GM23338 (cell line): ENCODE measurements around the gene FGFR2. TPM values are rescaled to one million over a fixed set of nuclear protein-coding genes. Genes with fewer than 3 reads are reported as not detected.

Experiments used
- ATAC-seq: fragments of 200-7000 bp; cut with Tn5 transposase; 3 replicates; pipeline ENCODE4 v1.9.1; 2020
- DNase-seq: peaks from one replicate; pipeline ENCODE4 v3.0.0-alpha.2; 2015; ENCODE audit warnings: low spot score
- H2AFZ ChIP-seq: fragments of 200-600 bp; sonication (generic); 2 replicates; pipeline ENCODE4 v1.8.0; 2016; ENCODE audit warnings: antibody characterized with exemption, mild to moderate bottlenecking, moderate library complexity
- H3F3A ChIP-seq: fragments of 200-600 bp; sonication (generic); replicated peaks from 2 replicates; pipeline ENCODE4 v1.8.0; 2017; ENCODE audit warnings: antibody characterized with exemption, mixed run types, low read depth
- H3K27ac ChIP-seq: fragments of 200-600 bp; sonication (generic); 2 replicates; pipeline ENCODE4 v1.6.1; 2016; ENCODE audit warnings: low read depth
- H3K27me3 ChIP-seq: fragments of 200-600 bp; sonication (generic); 2 replicates; pipeline ENCODE4 v1.8.0; 2016; ENCODE audit warnings: mild to moderate bottlenecking, mixed run types, moderate library complexity; ENCODE audit not compliant: insufficient read depth
- H3K36me3 ChIP-seq: fragments of 200-600 bp; sonication (generic); 2 replicates; pipeline ENCODE4 v1.8.0; 2016; ENCODE audit warnings: mild to moderate bottlenecking; ENCODE audit not compliant: insufficient read depth
- H3K4me1 ChIP-seq: fragments of 200-600 bp; sonication (generic); 2 replicates; pipeline ENCODE4 v1.8.0; 2016; ENCODE audit warnings: mild to moderate bottlenecking, moderate library complexity; ENCODE audit not compliant: insufficient read depth
- H3K4me2 ChIP-seq: fragments of 200-600 bp; sonication (generic); 2 replicates; pipeline ENCODE4 v1.7.1; 2017; ENCODE audit warnings: mixed run types
- H3K4me3 ChIP-seq: fragments of 200-600 bp; sonication (generic); 2 replicates; pipeline ENCODE4 v1.6.1; 2016; ENCODE audit warnings: mixed run types
- H3K79me2 ChIP-seq: fragments of 200-600 bp; sonication (generic); replicated peaks from 2 replicates; pipeline ENCODE4 v1.8.0; 2017; ENCODE audit warnings: mild to moderate bottlenecking; ENCODE audit not compliant: insufficient read depth
- H3K9me2 ChIP-seq: fragments of 200-600 bp; sonication (generic); 2 replicates; pipeline ENCODE4 v1.8.0; 2017; ENCODE audit not compliant: insufficient read depth
- H4K20me1 ChIP-seq: fragments of 200-600 bp; sonication (generic); replicated peaks from 2 replicates; pipeline ENCODE4 v1.8.0; 2017; ENCODE audit warnings: mild to moderate bottlenecking; ENCODE audit not compliant: insufficient read depth
- H3K27ac Mint-ChIP-seq: 2 replicates; pipeline ENCODE4 v1.8.0; 2020; ENCODE audit warnings: inconsistent platforms, mild to moderate bottlenecking, moderate library complexity, mixed read lengths
- H3K27me3 Mint-ChIP-seq: 3 replicates; pipeline ENCODE4 v1.8.0; 2022; ENCODE audit warnings: low read depth, mild to moderate bottlenecking, moderate library complexity, mixed read lengths, inconsistent platforms; ENCODE audit not compliant: insufficient read depth, poor library complexity
- H3K36me3 Mint-ChIP-seq: 3 replicates; pipeline ENCODE4 v1.8.0; 2021; ENCODE audit warnings: low read depth, mild to moderate bottlenecking, inconsistent platforms, moderate library complexity, mixed read lengths
- H3K4me1 Mint-ChIP-seq: 3 replicates; pipeline ENCODE4 v1.8.0; 2020; ENCODE audit warnings: mild to moderate bottlenecking, inconsistent platforms, mixed read lengths
- H3K4me3 Mint-ChIP-seq: 3 replicates; pipeline ENCODE4 v1.8.0; 2021; ENCODE audit warnings: moderate library complexity, mild to moderate bottlenecking, inconsistent platforms, mixed read lengths
- H3K9me3 Mint-ChIP-seq: 3 replicates; pipeline ENCODE4 v1.8.0; 2020; ENCODE audit warnings: moderate library complexity, mild to moderate bottlenecking, inconsistent platforms, mixed read lengths
- CREB1 ChIP-seq: fragments of 250-450 bp; sonication (Bioruptor Pico); IDR thresholded peaks from 2 replicates; pipeline ENCODE4 v1.5.0; 2020; ENCODE audit warnings: low read depth, mild to moderate bottlenecking, moderate library complexity
- CTCF ChIP-seq, 2 experiments: fragments of 200-600 bp in 1 of 2; sonication (generic) in 1 of 2; conservative IDR thresholded peaks; 2 replicates each; pipeline versions ENCODE4 v1.5.1 to v1.6.1; 2016 to 2017; ENCODE audit warnings: antibody characterized with exemption in 2 of 2, low read depth in 2 of 2, mild to moderate bottlenecking in 2 of 2, moderate library complexity in 1 of 2
- EZH2 ChIP-seq: fragments of 200-600 bp; sonication (generic); IDR thresholded peaks from one replicate; pipeline ENCODE4 v1.8.0; 2017; ENCODE audit warnings: antibody characterized with exemption, mild to moderate bottlenecking, low read depth; ENCODE audit not compliant: unreplicated experiment
- EZH2phosphoT487 ChIP-seq: fragments of 200-600 bp; sonication (generic); IDR thresholded peaks from one replicate; pipeline ENCODE4 v1.8.1; 2018; ENCODE audit warnings: antibody characterized with exemption; ENCODE audit not compliant: unreplicated experiment
- JUNB ChIP-seq: IDR thresholded peaks from one replicate; pipeline ENCODE4 v1.6.1; 2016; ENCODE audit warnings: antibody characterized with exemption; ENCODE audit not compliant: unreplicated experiment
- NANOG ChIP-seq: IDR thresholded peaks from 2 replicates; pipeline ENCODE4 v1.6.1; 2016; ENCODE audit warnings: antibody characterized with exemption, borderline replicate concordance
- POLR2AphosphoS5 ChIP-seq: IDR thresholded peaks from 2 replicates; pipeline ENCODE4 v1.6.1; 2016; ENCODE audit warnings: antibody characterized with exemption, low read depth
- STAT1 ChIP-seq: IDR thresholded peaks from one replicate; pipeline ENCODE4 v1.6.1; 2016; ENCODE audit warnings: antibody characterized with exemption; ENCODE audit not compliant: unreplicated experiment
- ZNF114 ChIP-seq: fragments of 250-450 bp; sonication (Bioruptor Pico); IDR thresholded peaks from 2 replicates; pipeline ENCODE4 v1.5.0; 2020; ENCODE audit warnings: mild to moderate bottlenecking, moderate library complexity
- ZNF331 ChIP-seq: fragments of 250-450 bp; sonication (Bioruptor Pico); IDR thresholded peaks from 2 replicates; pipeline ENCODE4 v1.5.0; 2020; ENCODE audit warnings: low read depth, mild to moderate bottlenecking, moderate library complexity
- ZNF462 ChIP-seq: fragments of 250-450 bp; sonication (Bioruptor Pico); IDR thresholded peaks from 2 replicates; pipeline ENCODE4 v1.5.0; 2020; ENCODE audit warnings: mild to moderate bottlenecking, moderate library complexity
- polyA plus RNA-seq: library from polyadenylated mRNA; unstranded; fragments of >200 nt; fragmentation: Nextera tagmentation; extraction: Ambion mirVana; gene quantifications from 2 replicates; pipeline ENCODE4 v1.2.1, GENCODE V29; 2016
- total RNA-seq: library from RNA; depleted of rRNA; stranded (reverse); fragments of >200 nt; shearing (Covaris generic); gene quantifications from 2 replicates; pipeline ENCODE4 v1.2.3, GENCODE V29; 2014

The FGFR2 gene
- total and polyA plus RNA-seq, 2 experiments from 2014 or later = 31.1 to 106 TPM

GRCh38 chr10:121631365-121632029, 33.3 kb upstream of the FGFR2 start:
- H3K9me3 Mint-ChIP-seq = peaks cover 2% of the 10 kb centered on the region; the same call in 2 of the 3 replicates
- Histone ChIP-seq H3K27me3 (no peaks in the 10 kb centered on the region), H2AFZ (peak overlapping the region; percentile 72; the same call in 1 of the 2 replicates), H3K4me2 (no peak overlapping the region), H3F3A (no peaks in the 10 kb centered on the region), H3K9me2 (no peaks in the 10 kb centered on the region), H3K4me1 (peaks cover 10% of the 10 kb centered on the region; the same call in 1 of the 2 replicates), H3K4me3 (no peak overlapping the region), H3K36me3 (no peaks in the 10 kb centered on the region), H3K27ac (no peak overlapping the region), H4K20me1 (no peaks in the 10 kb centered on the region), H3K79me2 (no peaks in the 10 kb centered on the region)
- peaks cover 9% of the 10 kb centered on the region; the same call in 2 of the 3 replicates for H3K4me1 Mint-ChIP-seq
- H3K36me3 Mint-ChIP-seq = no peaks in the 10 kb centered on the region; the same call in 2 of the 3 replicates
- no peak overlapping the region; the same call in 1 of the 2 replicates for H3K27ac Mint-ChIP-seq
- ATAC-seq = no peak
- no peak overlapping the region for H3K4me3 Mint-ChIP-seq
- TF ChIP-seq ZNF114 (CRISPR knock-in tag) (no peak), STAT1 (no peak), JUNB (no peak), CTCF (conservative IDR thresholded peaks at IDR 0.05; ENCODE audit: low read depth in 2 of 2) (no peak)
- H3K27me3 Mint-ChIP-seq = peaks cover 4% of the 10 kb centered on the region
- no peak for DNase-seq

DNA sequence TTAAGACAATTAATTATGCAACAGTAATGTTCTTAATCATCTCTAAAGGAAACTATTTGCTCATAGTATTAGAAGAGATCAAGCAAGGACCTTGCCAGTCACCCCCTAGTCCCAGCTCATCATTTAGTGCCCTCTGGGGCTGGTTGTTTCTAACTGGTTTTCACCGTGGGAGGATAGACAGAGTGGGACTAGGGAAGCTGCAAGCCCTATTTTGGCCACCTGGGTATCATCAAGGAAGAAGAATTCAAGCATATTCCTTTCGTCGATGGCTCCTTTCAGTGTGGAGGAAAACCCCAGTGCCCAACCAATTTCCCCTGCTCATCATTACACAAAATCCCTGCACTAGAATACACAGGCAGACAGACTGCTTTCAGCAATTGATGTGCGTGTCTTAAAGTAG, 30.6 kb upstream of the FGFR2 start:
- Histone ChIP-seq H3K27me3 (no peaks in the 10 kb centered on the region), H3F3A (no peaks in the 10 kb centered on the region), H3K36me3 (no peaks in the 10 kb centered on the region), H4K20me1 (no peaks in the 10 kb centered on the region), H3K4me1 (peaks cover 6% of the 10 kb centered on the region; the same call in 1 of the 2 replicates), H3K9me2 (no peaks in the 10 kb centered on the region), H3K4me2 (no peak overlapping the region), H3K79me2 (no peaks in the 10 kb centered on the region), H2AFZ (peak overlapping the region; percentile 81), H3K4me3 (no peak overlapping the region), H3K27ac (no peak overlapping the region)
- Mint-ChIP-seq H3K9me3 (no peaks in the 10 kb centered on the region), H3K36me3 (no peaks in the 10 kb centered on the region), H3K4me3 (no peak overlapping the region), H3K4me1 (peaks cover 9% of the 10 kb centered on the region; the same call in 2 of the 3 replicates), H3K27ac (no peak overlapping the region), H3K27me3 (peaks cover 5% of the 10 kb centered on the region)
- peak; percentile 69 for ATAC-seq
- DNase-seq = no peak
- TF ChIP-seq POLR2AphosphoS5 = no peak
- no peak for TF ChIP-seq NANOG
- TF ChIP-seq ZNF331 (CRISPR knock-in tag) = no peak
- TF ChIP-seq ZNF114 (CRISPR knock-in tag) = no peak
- no peak for TF ChIP-seq EZH2
- TF ChIP-seq ZNF462 (CRISPR knock-in tag) = no peak
- no peak for TF ChIP-seq CTCF (conservative IDR thresholded peaks at IDR 0.05; ENCODE audit: low read depth in 2 of 2)
- no peak for TF ChIP-seq CREB1 (CRISPR knock-in tag)
- TF ChIP-seq STAT1 = no peak
- TF ChIP-seq EZH2phosphoT487 = no peak
